CD4-positive, alpha-beta T cell treated with Interleukin-6 at 100 ng/mL for 8 hours (primary cell): ENCODE results near the gene SORCS1.

Experiments
- DNase-seq: peaks from one replicate; pipeline ENCODE4 v3.0.0-alpha.2; 2020; ENCODE audit warnings: mixed read lengths, low spot score

SORCS1 gene

DNA sequence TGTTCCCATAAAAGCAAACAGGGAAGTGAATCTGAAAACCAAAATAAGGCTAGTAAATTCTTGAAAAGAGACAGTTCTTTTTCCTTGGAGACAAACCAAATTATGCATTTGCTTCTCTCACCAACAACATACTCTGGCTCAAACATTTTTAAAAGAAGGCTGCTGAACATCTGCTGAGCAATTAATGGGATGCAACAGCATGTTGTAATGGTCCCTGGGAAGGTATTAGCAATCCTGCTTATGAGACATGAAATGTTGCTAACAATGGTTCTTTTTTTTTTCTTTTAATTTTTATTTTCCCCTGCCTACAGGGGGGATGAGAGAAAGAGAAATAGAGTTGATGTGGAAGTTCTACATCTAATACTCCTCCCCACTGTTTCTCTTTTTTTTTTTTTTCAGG is 572.1 kb downstream of the SORCS1 start:
- no peak for DNase-seq

DNA sequence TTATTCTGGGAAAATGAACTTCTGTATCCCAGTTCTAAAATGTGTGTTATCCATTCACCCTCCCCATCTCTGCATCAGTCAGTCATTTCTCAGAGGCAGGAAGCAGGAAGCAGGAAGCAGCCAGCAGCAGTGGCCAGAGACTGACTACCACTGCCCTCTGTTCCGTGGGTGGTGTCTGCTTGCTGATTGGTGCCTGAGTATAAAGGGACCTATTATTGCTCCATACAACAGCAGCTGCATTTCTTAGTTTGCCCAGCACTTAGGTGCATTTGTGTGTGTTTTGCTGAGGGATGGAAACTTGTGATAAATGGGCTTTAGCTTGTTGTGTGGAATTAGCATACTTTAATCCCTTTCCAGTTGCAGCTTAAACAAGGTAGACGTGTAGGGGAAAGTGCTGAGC is 582.2 kb downstream of the SORCS1 start:
- no peak for DNase-seq

GRCh38 chr10:106577756-106578155 is 586.8 kb downstream of the SORCS1 start:
- no peak for DNase-seq

GRCh38 chr10:106577266-106577665 is 587.2 kb downstream of the SORCS1 start:
- no peak for DNase-seq

DNA sequence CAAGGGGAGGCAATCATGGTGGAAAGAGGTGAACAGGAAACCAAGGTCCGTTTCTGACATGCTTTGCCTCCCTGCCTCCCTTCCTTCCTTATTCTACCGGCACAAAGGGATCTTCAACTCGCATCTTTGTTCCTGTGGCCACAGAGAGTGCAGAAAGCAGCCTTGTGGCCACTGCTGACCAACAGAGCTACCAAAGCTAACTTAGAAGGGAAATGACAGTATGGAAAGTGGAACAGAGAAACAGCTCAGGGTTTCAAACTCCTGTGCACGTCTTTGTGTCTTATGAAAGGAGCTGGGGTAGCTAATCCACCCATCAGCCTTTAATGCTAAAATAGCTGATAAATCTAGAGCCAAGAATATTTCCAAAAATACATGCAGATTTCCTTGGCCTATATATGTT is 588.0 kb downstream of the SORCS1 start:
- no peak for DNase-seq

DNA sequence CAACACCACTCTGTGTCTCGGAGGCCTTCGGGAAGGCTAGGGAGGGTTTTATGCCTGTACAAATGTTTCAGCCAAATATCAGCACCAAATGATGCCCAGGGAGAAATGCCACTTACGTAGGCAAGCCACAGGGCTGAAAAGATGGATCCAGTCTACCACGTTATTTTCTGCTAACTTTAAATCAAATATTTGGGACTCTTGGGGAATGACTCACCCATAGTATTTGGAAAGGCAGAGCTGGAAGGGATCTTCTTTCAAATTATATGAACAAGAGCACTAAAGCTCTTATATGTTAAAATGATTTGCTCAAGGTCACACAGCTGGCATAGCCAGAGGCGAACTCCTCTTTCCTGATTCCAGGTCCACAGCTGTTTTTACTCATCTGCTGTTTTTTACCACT is 591.4 kb downstream of the SORCS1 start:
- no peak for DNase-seq

- DNase-seq = no peak
Measured at GRCh38 chr10:106571192-106571946, 593.1 kb downstream of the SORCS1 start.

- DNase-seq = no peak
Measured at GRCh38 chr10:106570268-106570667, 594.2 kb downstream of the SORCS1 start.

GRCh38 chr10:106567629-106568028 is 596.9 kb downstream of the SORCS1 start:
- no peak for DNase-seq

- DNase-seq = no peak
Measured at GRCh38 chr10:106566873-106567272, 597.6 kb downstream of the SORCS1 start.

DNA sequence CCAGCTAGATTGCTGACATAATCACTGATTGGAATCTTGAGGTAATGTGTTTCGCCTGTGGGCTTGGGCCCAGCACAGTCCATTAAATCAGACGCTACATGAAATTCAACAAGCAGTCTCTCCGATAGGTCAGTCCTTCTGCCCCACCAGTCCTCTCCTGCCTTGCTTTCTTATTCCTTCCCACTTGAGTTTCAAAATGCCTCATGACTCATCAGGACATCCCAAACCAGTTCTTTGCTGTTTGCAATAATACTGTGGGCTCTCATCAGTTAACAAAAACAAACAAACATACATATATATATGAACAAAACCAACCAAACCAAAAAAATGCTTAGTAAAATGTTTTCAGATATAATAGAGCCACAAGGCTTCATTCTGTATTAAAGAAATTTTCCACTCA is 599.0 kb downstream of the SORCS1 start:
- DNase-seq = no peak

GRCh38 chr10:106563384-106563783 is 601.1 kb downstream of the SORCS1 start:
- DNase-seq = no peak

DNA sequence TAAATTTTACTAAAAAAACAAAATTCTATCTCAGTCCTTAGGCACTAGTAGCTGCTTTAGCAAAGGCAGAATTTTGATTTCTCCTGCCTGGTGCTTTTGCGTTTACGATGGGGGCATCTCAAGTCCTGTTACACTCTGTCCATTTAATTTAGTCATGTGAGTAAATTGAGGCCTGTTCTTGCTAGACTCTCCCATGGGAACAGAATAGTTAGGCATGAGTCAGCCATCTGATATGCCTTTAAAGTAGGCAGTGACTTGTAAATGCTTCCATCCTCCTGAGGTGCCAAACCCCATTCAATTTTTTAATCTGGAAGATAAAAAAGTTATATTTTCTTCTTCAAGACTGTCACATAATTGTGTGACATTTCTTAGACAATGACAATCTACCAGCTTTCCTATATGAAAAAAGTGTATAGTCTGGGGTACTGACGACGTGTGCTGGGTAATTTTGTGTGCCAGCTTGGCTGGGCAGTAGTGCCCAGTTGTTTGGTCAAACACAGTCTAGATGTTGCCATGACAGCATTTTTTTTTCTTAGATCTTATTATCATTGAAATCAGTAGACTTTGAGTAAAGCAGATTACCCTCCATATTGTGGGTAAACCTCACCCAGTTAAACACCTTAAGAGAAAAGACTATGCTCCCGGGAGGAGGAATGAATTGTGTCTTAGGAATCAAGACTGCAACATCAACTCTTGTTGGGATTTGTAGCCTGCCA is 603.4 kb downstream of the SORCS1 start:
- no peak for DNase-seq

GRCh38 chr10:106559442-106559841 is 605.1 kb downstream of the SORCS1 start:
- no peak for DNase-seq

- DNase-seq = no peak
Measured at GRCh38 chr10:106557951-106558733, 606.4 kb downstream of the SORCS1 start.

- DNase-seq = no peak
Measured at GRCh38 chr10:106557053-106557452, 607.5 kb downstream of the SORCS1 start.

GRCh38 chr10:106555599-106555998 is 608.9 kb downstream of the SORCS1 start:
- no peak for DNase-seq

DNA sequence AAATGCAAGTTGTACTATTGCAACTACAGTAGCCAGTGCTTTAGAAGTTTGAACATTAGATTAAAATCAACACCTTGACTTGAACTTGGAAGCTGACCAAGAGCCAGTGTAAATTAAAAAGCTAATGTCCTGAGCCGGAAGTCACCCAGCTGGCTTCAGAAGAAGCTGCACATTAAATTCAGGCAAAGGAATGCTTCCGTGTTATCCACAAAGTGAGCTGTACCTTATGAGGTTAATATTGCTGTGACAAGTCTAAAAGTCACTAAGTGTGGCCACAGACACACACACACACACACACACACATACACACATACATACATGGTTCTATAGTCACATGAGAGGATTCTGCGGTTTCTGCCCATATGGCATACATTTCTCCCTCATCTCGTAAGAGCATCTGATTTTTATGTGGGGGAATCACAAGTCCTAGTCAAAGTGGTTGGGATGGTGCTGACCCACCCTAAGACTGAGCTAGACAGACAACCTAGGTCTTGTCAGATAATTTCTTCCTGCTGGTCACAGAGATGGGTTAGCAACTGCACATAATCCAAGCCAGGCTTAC is 612.9 kb downstream of the SORCS1 start:
- no peak for DNase-seq

DNA sequence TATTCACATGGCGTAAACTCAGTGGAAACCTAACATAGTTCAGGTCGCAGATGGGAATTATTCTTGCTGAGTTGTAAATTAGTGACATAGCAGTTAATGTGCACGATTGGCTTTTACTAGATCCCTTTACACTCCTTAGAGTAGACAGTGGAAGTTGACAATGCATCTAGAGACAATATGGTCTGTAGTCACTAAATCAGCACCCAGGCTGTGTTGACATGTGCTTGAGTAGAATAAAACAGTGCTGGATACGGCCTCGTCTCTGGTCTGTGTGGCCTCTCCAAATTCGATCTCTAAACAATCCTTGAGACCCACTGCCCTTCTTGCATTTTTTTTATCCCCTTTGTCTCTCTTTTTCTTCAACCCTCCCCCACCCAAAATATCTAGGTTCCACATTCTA is 615.7 kb downstream of the SORCS1 start:
- no peak for DNase-seq

DNA sequence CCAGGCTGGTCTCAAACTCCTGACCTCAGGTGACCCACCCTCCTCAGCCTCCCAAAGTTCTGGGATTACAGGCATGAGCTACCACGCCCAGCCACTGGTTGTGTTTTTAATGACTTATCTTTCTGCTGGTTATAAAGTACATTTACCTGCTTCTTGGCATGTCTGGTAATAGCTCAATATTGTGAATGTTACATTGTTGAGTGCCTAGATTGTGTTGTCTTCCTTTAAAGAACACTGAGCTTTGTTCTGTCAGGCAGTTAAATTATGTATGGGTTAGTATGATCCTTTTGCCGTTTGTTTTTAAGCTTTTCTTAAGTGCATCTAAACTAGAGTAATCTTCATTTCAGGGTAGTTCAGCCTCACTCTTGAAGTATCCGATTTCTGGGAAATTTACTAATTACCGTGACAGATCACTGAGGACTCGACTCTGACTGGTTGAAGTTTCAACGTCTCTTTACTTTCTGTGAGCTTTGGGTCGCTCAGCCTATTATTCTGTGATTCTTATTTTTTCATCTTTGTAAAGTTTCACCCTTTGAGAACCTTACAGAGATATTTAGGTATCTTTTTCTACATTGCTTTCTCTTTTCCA is 617.4 kb downstream of the SORCS1 start:
- DNase-seq = no peak

DNA sequence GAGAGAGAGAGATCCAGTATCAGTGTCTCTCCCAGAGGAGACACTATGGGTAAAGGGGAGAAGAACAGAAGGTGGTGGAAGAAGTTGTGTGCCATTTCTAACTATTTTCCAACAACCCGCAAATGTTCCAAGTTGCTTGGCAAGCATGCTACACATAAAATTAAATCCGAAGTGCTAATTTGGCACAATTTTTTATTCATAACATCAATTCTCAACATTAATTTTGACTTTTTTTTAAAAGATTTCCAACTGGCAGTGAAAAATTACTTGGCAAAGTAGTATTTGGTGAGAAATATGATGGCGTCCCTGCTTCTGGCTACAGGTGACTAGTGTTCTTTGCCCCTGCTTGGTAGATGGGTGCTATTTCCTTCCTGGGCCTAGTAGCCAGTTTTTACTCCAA is 622.0 kb downstream of the SORCS1 start:
- DNase-seq = no peak

- no peak for DNase-seq
Measured at GRCh38 chr10:106540645-106541044, 623.9 kb downstream of the SORCS1 start.
